Adipocyte (in vitro differentiated cells): ENCODE results near the gene SMNDC1.

Experiments used
- DNase-seq: peaks from one replicate; pipeline ENCODE4 v3.0.0-alpha.2; 2015; ENCODE audit warnings: low read depth
- H3K27me3 ChIP-seq: replicated peaks from 2 replicates; pipeline ENCODE4 v1.7.0; 2013; ENCODE audit warnings: mild to moderate bottlenecking, low read length, moderate library complexity; ENCODE audit not compliant: control insufficient read depth, insufficient read depth
- H3K36me3 ChIP-seq: 2 replicates; pipeline ENCODE4 v1.7.0; 2013; ENCODE audit warnings: low read length, mild to moderate bottlenecking, moderate library complexity; ENCODE audit not compliant: control insufficient read depth, insufficient read depth, severe bottlenecking
- H3K4me1 ChIP-seq: 2 replicates; pipeline ENCODE4 v1.7.0; 2013; ENCODE audit warnings: mild to moderate bottlenecking, low read length, moderate library complexity; ENCODE audit not compliant: control insufficient read depth, insufficient read depth
- H3K4me3 ChIP-seq: 2 replicates; pipeline ENCODE4 v1.7.0; 2013; ENCODE audit warnings: mild to moderate bottlenecking, low read length, moderate library complexity
- H3K9ac ChIP-seq: 2 replicates; pipeline ENCODE4 v1.7.0; 2013; ENCODE audit warnings: mild to moderate bottlenecking, low read length, moderate library complexity
- H3K9me3 ChIP-seq: 2 replicates; pipeline ENCODE4 v1.7.0; 2013; ENCODE audit warnings: mild to moderate bottlenecking, low read length, moderate library complexity; ENCODE audit not compliant: control insufficient read depth

SMNDC1 gene

GRCh38 chr10:110304780-110305421 lies at the start of gene SMNDC1:
TSS of gene SMNDC1 (minus strand) at chr10:110304920. CDS start at chr10:110303587, 1,333 bp downstream.
- Histone ChIP-seq H3K36me3 (peaks cover 33% of the 10 kb centered on the region), H3K9me3 (no peaks in the 10 kb centered on the region), H3K4me3 (peak within 1 kb of the TSS; percentile 95), H3K9ac (peak within 1 kb of the TSS; percentile 98), H3K27me3 (no peaks in the 10 kb centered on the region), H3K4me1 (peaks cover 41% of the 10 kb centered on the region)
- peak; percentile 99 for DNase-seq

DNA sequence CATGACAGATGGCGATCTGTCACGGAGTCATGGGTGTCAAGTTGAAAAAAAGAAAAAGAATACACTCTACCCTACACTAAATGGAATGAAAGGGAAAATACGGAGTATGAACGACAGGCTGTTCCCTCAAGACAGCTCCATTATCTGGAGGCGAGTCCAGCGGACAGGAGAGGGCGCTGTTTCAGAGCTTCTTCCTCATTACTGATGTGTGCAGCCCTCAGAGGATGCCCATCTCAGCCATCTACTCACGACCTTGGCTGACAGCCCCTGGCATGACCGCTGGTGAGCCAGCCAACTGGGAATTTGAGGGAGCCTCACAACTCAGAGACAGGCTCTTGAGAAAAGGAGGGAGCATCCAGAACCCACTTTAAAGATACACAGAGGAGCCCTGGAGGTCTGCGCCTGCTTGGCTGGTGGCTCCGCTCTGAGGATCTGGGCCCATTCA lies 49.6 kb upstream of the SMNDC1 start:
- H3K9ac ChIP-seq, result peak overlapping the region; percentile 62
- H3K36me3 ChIP-seq, result no peaks in the 10 kb centered on the region
- peaks cover 23% of the 10 kb centered on the region for H3K4me1 ChIP-seq
- DNase-seq, result peak; percentile 94
- H3K27me3 ChIP-seq, result no peaks in the 10 kb centered on the region
- H3K4me3 ChIP-seq, result peak overlapping the region; percentile 35
- H3K9me3 ChIP-seq, result no peaks in the 10 kb centered on the region

- Histone ChIP-seq H3K36me3 (no peaks in the 10 kb centered on the region), H3K9ac (peak overlapping the region; percentile 62), H3K4me3 (peak overlapping the region; percentile 35), H3K4me1 (peaks cover 23% of the 10 kb centered on the region), H3K9me3 (no peaks in the 10 kb centered on the region), H3K27me3 (no peaks in the 10 kb centered on the region)
- peak; percentile 83 for DNase-seq
Observed at GRCh38 chr10:110353244-110354119, 48.8 kb upstream of the SMNDC1 start.

GRCh38 chr10:110352930-110353243 lies 48.2 kb upstream of the SMNDC1 start:
- H3K4me1 ChIP-seq, result peaks cover 23% of the 10 kb centered on the region
- no peaks in the 10 kb centered on the region for H3K36me3 ChIP-seq
- H3K9ac ChIP-seq, result peak overlapping the region; percentile 30
- no peaks in the 10 kb centered on the region for H3K9me3 ChIP-seq
- no peak for DNase-seq
- no peaks in the 10 kb centered on the region for H3K27me3 ChIP-seq
- peak overlapping the region; percentile 35 for H3K4me3 ChIP-seq

- no peak for DNase-seq
- Histone ChIP-seq H3K9ac (no peak overlapping the region), H3K4me1 (peaks cover 12% of the 10 kb centered on the region), H3K9me3 (no peaks in the 10 kb centered on the region), H3K36me3 (no peaks in the 10 kb centered on the region), H3K27me3 (no peaks in the 10 kb centered on the region), H3K4me3 (no peak overlapping the region)
Observed at GRCh38 chr10:110350812-110351211, 46.1 kb upstream of the SMNDC1 start.

DNA sequence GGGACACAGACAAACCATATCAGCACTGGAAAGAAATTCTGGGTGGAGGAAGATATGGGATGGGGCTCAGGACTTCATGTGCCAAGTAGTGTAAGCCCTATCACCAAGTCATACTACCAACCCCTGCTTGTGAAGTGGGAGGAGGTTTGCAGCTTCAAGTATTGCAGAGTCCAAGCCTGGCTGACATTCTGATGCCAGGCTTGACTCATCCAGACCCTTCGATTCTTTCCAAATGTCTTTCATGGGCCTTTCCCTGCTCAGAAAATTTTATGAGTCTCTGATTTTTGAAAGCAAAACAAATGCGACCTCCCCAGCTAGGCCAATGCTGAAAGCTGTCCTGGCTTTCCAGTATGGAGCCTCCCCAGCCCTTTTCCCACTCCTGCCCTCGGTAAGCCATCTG lies 45.1 kb upstream of the SMNDC1 start:
- Histone ChIP-seq H3K4me3 (no peak overlapping the region), H3K9me3 (no peaks in the 10 kb centered on the region), H3K27me3 (no peaks in the 10 kb centered on the region), H3K9ac (no peak overlapping the region), H3K36me3 (no peaks in the 10 kb centered on the region), H3K4me1 (peaks cover 16% of the 10 kb centered on the region)
- DNase-seq, result no peak

- no peaks in the 10 kb centered on the region for H3K36me3 ChIP-seq
Observed at GRCh38 chr10:110349386-110349785, 44.7 kb upstream of the SMNDC1 start.

GRCh38 chr10:110348336-110348735 lies 43.6 kb upstream of the SMNDC1 start:
- Histone ChIP-seq H3K4me1 (peaks cover 5% of the 10 kb centered on the region), H3K4me3 (no peak overlapping the region), H3K9ac (no peak overlapping the region), H3K27me3 (no peaks in the 10 kb centered on the region), H3K36me3 (no peaks in the 10 kb centered on the region), H3K9me3 (no peaks in the 10 kb centered on the region)
- DNase-seq, result no peak

More at GRCh38 chr10:110349386-110349785, 44.7 kb upstream of the SMNDC1 start:
- no peaks in the 10 kb centered on the region for H3K27me3 ChIP-seq
- H3K4me1 ChIP-seq, result peaks cover 13% of the 10 kb centered on the region
- no peaks in the 10 kb centered on the region for H3K9me3 ChIP-seq
- no peak overlapping the region for H3K4me3 ChIP-seq
- no peak overlapping the region for H3K9ac ChIP-seq
- DNase-seq, result no peak

DNA sequence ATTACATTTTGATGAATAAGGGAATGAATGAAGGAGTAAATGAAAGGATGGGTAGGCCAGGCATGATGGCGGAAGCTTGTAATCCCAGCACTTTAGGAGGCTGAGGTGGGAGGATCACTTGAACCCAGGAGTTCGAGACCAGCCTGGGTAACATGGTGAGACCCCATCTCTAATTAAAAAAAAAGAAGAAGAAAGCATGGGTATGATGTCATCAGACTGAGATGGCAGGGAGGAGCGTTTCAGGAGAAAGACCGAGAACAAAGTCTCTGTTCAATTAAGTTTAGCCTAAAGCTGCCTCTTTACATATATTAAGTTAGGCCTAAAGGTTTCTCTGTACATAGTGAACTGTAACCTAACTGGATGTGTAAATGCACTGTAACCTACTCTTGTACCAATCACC lies 42.2 kb upstream of the SMNDC1 start:
- Histone ChIP-seq H3K9me3 (no peaks in the 10 kb centered on the region), H3K27me3 (no peaks in the 10 kb centered on the region), H3K9ac (no peak overlapping the region), H3K4me1 (peaks cover 5% of the 10 kb centered on the region), H3K36me3 (no peaks in the 10 kb centered on the region), H3K4me3 (no peak overlapping the region)
- no peak for DNase-seq

- Histone ChIP-seq H3K36me3 (no peaks in the 10 kb centered on the region), H3K4me3 (no peak overlapping the region), H3K27me3 (no peaks in the 10 kb centered on the region), H3K4me1 (peaks cover 5% of the 10 kb centered on the region), H3K9me3 (no peaks in the 10 kb centered on the region), H3K9ac (no peak overlapping the region)
- no peak for DNase-seq
Observed at GRCh38 chr10:110345286-110345685, 40.6 kb upstream of the SMNDC1 start.

DNA sequence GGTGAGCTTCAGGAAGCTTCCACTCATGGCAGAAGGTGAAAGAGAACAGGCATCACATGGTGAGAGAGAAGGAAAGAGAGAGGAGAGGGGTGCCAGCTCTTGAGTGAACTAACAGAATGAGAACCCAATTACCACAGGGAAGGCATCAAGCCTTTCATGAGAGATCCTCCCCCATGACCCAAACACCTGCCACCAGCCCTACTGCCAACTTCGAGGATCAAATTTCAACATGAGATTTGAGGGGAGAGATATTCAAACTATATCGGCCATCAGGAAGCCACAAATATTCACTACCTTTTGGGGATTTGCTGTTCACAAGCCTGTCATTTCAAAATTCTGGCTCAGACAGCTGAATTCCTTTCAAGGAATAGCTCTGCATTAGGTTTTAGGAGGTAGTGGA lies 39.9 kb upstream of the SMNDC1 start:
- Histone ChIP-seq H3K36me3 (no peaks in the 10 kb centered on the region), H3K4me1 (peaks cover 5% of the 10 kb centered on the region), H3K9me3 (no peaks in the 10 kb centered on the region), H3K9ac (no peak overlapping the region), H3K4me3 (no peak overlapping the region), H3K27me3 (no peaks in the 10 kb centered on the region)
- peak; percentile 33 for DNase-seq
